ENCODE results near the gene SLC25A38. TPM values are rescaled to one million over a fixed set of nuclear protein-coding genes. Genes with fewer than 3 reads are reported as not detected.

The SLC25A38 gene
- total RNA-seq, 1 experiment from 2014 or later = 48.2 TPM

DNA sequence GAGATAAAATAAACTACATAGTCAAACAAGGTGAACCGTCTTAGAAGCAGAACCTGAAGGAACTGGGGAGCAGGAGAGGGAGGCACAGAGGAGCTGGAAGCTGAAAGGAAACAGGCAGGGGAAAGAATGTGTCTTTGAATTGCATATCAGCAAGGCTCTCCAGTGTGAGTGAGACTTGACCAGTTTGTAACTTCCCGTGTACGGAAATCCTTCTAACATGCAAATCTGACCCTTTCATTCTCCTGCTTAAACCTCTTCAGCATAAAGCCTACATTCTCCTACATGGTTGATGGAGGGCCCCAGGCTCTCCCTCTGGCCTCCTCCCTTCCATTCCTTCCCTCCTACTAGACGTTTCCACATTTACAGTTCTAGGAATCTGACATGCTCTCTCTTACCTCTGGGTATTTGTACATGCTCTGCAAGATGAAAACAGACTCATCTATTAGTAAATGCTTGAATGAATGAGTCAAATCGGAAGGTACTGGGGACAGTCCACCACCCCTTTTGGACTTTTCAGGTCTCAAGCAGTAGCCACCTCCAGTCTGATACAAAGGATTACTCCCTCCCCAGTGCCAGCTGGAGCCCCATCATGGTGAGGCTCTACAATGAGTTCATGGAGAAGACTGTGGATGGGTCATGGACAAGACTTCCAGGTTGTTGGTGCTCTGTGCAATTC, 6.1 kb upstream of the SLC25A38 start:
- WGBS (ENCODE audit: extremely low coverage, insufficient read length, low lambda C conversion rate) = no CpG with 5 or more reads among the region's 5 CpGs
- peak overlapping the region in 2 of 3 experiments; percentile 30 to 68; a peak in 3 of 7 replicates for H3K27ac Mint-ChIP-seq
- Histone ChIP-seq H3K79me1 (ENCODE audit: insufficient read depth, low read depth, low read length, poor library complexity, severe bottlenecking) (no peaks in the 10 kb centered on the region), H3K9ac (ENCODE audit: extremely low read depth, insufficient read length, low read length) (no peak overlapping the region), H3K4ac (ENCODE audit: low read depth, low read length) (no peak overlapping the region), H2BK15ac (ENCODE audit: low read depth, low read length) (no peak overlapping the region), H3K18ac (ENCODE audit: insufficient read length, low read depth, low read length) (no peak overlapping the region), H2BK12ac (ENCODE audit: insufficient read length, low read depth, low read length) (no peak overlapping the region), H2AK5ac (ENCODE audit: insufficient read length, low read length) (no peak overlapping the region), H3K9me3 (ENCODE audit: control insufficient read depth, low read depth, low read length) (no peaks in the 10 kb centered on the region), H2AFZ (ENCODE audit: low read length) (peak overlapping the region; percentile 6), H3K4me2 (ENCODE audit: insufficient read depth, insufficient read length, low read length) (no peak overlapping the region), H3T11ph (ENCODE audit: low read length) (no peak overlapping the region), H3K79me2 (ENCODE audit: insufficient read depth, low read length) (no peaks in the 10 kb centered on the region), H3K27me3 (ENCODE audit: insufficient read depth, low read length) (no peaks in the 10 kb centered on the region), H3K23ac (ENCODE audit: insufficient read length, low read depth, low read length) (no peak overlapping the region), H4K5ac (ENCODE audit: insufficient read length, low read depth, low read length) (no peak overlapping the region), H4K91ac (ENCODE audit: insufficient read length, low read depth, low read length) (no peak overlapping the region), H2BK5ac (ENCODE audit: insufficient read length, low read length) (no peak overlapping the region), H2BK120ac (ENCODE audit: low read depth, low read length, poor library complexity, severe bottlenecking) (no peak overlapping the region), H3K14ac (ENCODE audit: insufficient read depth, low read length) (no peak overlapping the region), H4K8ac (replicated peaks; ENCODE audit: insufficient read length, low read depth, low read length) (no peak overlapping the region), H3K23me2 (ENCODE audit: insufficient read length, low read depth, low read length, poor library complexity, severe bottlenecking) (no peaks in the 10 kb centered on the region), H3K4me1 (ENCODE audit: insufficient read depth, low read length) (peaks cover 8% of the 10 kb centered on the region), H3K56ac (ENCODE audit: insufficient read length, low read depth, low read length) (no peak overlapping the region), H2BK20ac (ENCODE audit: low read depth, low read length, poor library complexity, severe bottlenecking) (no peak overlapping the region), H3K27ac (ENCODE audit: insufficient read length, low read depth, low read length) (no peak overlapping the region), H4K20me1 (ENCODE audit: control insufficient read depth, insufficient read depth, insufficient read length) (no peaks in the 10 kb centered on the region)
- H3K36me3 Mint-ChIP-seq (ENCODE audit: insufficient read depth in 1 of 3, low read depth in 3 of 3) = peaks cover 8 to 18% (median 11%) of the 10 kb centered on the region in 3 experiments; a peak in 6 of 7 replicates
- H3K4me3 Mint-ChIP-seq = peak overlapping the region in 1 of 2 experiments; percentile 3; a peak in 2 of 5 replicates
- no peak for DNase-seq
- H3K27me3 Mint-ChIP-seq (ENCODE audit: low read depth) = no peaks in the 10 kb centered on the region
- peaks cover 11 to 16% of the 10 kb centered on the region in 2 experiments for H3K9me3 Mint-ChIP-seq
- H3K4me1 Mint-ChIP-seq = peaks cover 26 to 27% of the 10 kb centered on the region in 2 experiments
- TF ChIP-seq, protein P1, sequence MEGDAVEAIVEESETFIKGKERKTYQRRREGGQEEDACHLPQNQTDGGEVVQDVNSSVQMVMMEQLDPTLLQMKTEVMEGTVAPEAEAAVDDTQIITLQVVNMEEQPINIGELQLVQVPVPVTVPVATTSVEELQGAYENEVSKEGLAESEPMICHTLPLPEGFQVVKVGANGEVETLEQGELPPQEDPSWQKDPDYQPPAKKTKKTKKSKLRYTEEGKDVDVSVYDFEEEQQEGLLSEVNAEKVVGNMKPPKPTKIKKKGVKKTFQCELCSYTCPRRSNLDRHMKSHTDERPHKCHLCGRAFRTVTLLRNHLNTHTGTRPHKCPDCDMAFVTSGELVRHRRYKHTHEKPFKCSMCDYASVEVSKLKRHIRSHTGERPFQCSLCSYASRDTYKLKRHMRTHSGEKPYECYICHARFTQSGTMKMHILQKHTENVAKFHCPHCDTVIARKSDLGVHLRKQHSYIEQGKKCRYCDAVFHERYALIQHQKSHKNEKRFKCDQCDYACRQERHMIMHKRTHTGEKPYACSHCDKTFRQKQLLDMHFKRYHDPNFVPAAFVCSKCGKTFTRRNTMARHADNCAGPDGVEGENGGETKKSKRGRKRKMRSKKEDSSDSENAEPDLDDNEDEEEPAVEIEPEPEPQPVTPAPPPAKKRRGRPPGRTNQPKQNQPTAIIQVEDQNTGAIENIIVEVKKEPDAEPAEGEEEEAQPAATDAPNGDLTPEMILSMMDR (conservative IDR thresholded peaks at IDR 0.05) = no peak

Data from H9 (cell line).